ENCODE data around the gene XRRA1.

XRRA1 gene

DNA sequence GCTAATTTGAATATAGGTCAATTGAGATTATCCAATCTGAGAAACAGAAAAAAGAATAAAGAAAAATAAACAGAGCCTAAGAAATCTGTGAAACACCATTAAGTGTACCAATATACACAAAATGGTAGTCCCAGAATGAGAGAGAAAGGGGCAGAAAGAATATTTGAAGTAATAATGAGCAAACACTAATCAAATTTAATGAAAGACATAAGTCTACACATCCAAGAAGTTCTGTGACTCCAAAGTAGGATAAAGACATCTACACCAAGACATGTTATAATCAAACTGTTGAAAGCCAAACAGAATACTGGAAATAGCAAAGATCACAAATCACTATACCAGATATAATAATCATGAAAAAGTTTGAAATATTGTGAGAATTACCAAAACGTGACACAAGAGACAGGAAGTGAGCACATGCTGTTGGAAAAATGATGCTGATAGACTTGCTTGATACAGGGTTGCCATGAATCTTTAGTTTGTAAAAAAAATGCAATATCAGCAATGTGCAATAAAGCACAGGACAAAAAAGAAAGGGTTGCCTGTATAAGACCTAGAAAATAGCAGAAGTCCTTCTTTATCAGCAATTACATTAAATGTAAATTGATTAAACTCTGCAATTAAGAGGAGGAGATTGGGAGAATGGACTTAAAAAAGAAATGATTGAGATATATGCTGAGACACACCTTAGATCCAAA, 124.5 kb downstream of the XRRA1 start:
- Histone ChIP-seq H3K36me3 (ENCODE audit: control insufficient read depth in 4 of 4, insufficient read depth in 4 of 4, low read length in 3 of 4) (peaks cover 31 to 83% (median 42%) of the 10 kb centered on the region in 4 experiments), H3K9me3 (ENCODE audit: control extremely low read depth in 1 of 5, control insufficient read depth in 4 of 5, insufficient read depth in 2 of 5, low read depth in 1 of 5, low read length in 4 of 5) (peaks cover 16 to 69% (median 29%) of the 10 kb centered on the region in 5 experiments), H3K27ac (ENCODE audit: insufficient read depth in 1 of 2, low read depth in 1 of 2, low read length in 2 of 2, poor library complexity in 1 of 2, severe bottlenecking in 2 of 2) (no peak overlapping the region), H3K27me3 (replicated peaks in 2 of 5; ENCODE audit: control insufficient read depth in 4 of 5, insufficient read depth in 5 of 5, low read length in 4 of 5) (no peaks in the 10 kb centered on the region), H3K4me3 (ENCODE audit: control insufficient read depth in 1 of 7, extremely low read depth in 1 of 7, insufficient read depth in 4 of 7, low read depth in 2 of 7, low read length in 6 of 7) (no peak overlapping the region), H3K4me1 (ENCODE audit: control extremely low read depth in 1 of 4, control insufficient read depth in 4 of 4, insufficient read depth in 4 of 4, low read length in 3 of 4) (no peaks in the 10 kb centered on the region)
- 100% methylated on average over 1 of the region's 1 CpG for WGBS (ENCODE audit: insufficient coverage)
- ChIA-PET POLR2A (no interaction called here), CTCF (no interaction called here)
- DNase-seq, result peak in 1 of 3 donors; percentile 14

DNA sequence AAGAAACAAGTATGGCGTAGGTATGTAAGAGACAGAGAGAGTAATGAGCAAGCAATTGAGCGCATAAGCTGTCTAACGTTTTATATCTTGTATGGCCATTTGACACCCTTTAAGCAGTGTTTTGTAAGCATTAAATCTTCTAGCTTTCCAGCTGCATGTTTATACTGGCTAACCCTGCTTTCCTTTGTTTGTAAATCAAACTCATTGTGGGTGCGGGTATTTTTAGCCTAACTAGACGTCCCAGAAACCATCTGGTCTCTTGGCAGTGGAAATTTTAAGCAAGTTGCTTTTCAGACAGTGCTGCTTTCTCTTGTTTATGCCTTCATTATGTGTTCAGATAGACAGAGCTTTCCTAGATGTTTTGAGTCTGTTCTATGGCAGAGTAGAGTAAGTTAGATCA, 126.7 kb downstream of the XRRA1 start:
- Histone ChIP-seq H3K27ac (ENCODE audit: insufficient read depth in 1 of 2, low read depth in 1 of 2, low read length in 2 of 2, poor library complexity in 1 of 2, severe bottlenecking in 2 of 2) (no peak overlapping the region), H3K4me1 (ENCODE audit: control extremely low read depth in 1 of 4, control insufficient read depth in 4 of 4, insufficient read depth in 4 of 4, low read length in 3 of 4) (peaks cover 0 to 7% (median 2%) of the 10 kb centered on the region in 4 experiments), H3K4me3 (ENCODE audit: control insufficient read depth in 1 of 7, extremely low read depth in 1 of 7, insufficient read depth in 4 of 7, low read depth in 2 of 7, low read length in 6 of 7) (peak overlapping the region in 1 of 7 experiments; percentile 3), H3K27me3 (replicated peaks in 2 of 5; ENCODE audit: control insufficient read depth in 4 of 5, insufficient read depth in 5 of 5, low read length in 4 of 5) (no peaks in the 10 kb centered on the region), H3K9me3 (ENCODE audit: control extremely low read depth in 1 of 5, control insufficient read depth in 4 of 5, insufficient read depth in 2 of 5, low read depth in 1 of 5, low read length in 4 of 5) (peaks cover 15 to 54% (median 25%) of the 10 kb centered on the region in 5 experiments), H3K36me3 (ENCODE audit: control insufficient read depth in 4 of 4, insufficient read depth in 4 of 4, low read length in 3 of 4) (peaks cover 34 to 91% (median 59%) of the 10 kb centered on the region in 4 experiments)
- POLR2A ChIA-PET, result no interaction called here
- CTCF ChIA-PET, result no interaction called here
- no peak for DNase-seq
- WGBS (ENCODE audit: insufficient coverage), result 100% methylated on average over 4 of the region's 5 CpGs

GRCh38 chr11:74820763-74821162, 128.1 kb downstream of the XRRA1 start:
- peaks cover 29 to 79% (median 53%) of the 10 kb centered on the region in 4 experiments for H3K36me3 ChIP-seq (ENCODE audit: control insufficient read depth in 4 of 4, insufficient read depth in 4 of 4, low read length in 3 of 4)
- CTCF ChIA-PET, result interaction anchor here (1.3 kb wide), 1 partner anchor 9 kb away, joined by 3 read pairs; no protein-coding TSS in a partner anchor
- no peak for DNase-seq
- peaks cover 13 to 42% (median 15%) of the 10 kb centered on the region in 5 experiments for H3K9me3 ChIP-seq (ENCODE audit: control extremely low read depth in 1 of 5, control insufficient read depth in 4 of 5, insufficient read depth in 2 of 5, low read depth in 1 of 5, low read length in 4 of 5)
- no peaks in the 10 kb centered on the region for H3K27me3 ChIP-seq (replicated peaks in 2 of 5; ENCODE audit: control insufficient read depth in 4 of 5, insufficient read depth in 5 of 5, low read length in 4 of 5)
- WGBS (ENCODE audit: insufficient coverage), result 100% methylated on average over 1 of the region's 1 CpG
- H3K4me3 ChIP-seq (ENCODE audit: control insufficient read depth in 1 of 7, extremely low read depth in 1 of 7, insufficient read depth in 4 of 7, low read depth in 2 of 7, low read length in 6 of 7), result no peak overlapping the region
- peaks cover 0 to 7% (median 2%) of the 10 kb centered on the region in 4 experiments for H3K4me1 ChIP-seq (ENCODE audit: control extremely low read depth in 1 of 4, control insufficient read depth in 4 of 4, insufficient read depth in 4 of 4, low read length in 3 of 4)
- no peak overlapping the region for H3K27ac ChIP-seq (ENCODE audit: insufficient read depth in 1 of 2, low read depth in 1 of 2, low read length in 2 of 2, poor library complexity in 1 of 2, severe bottlenecking in 2 of 2)
- POLR2A ChIA-PET, result no interaction called here

- H3K27ac ChIP-seq (ENCODE audit: insufficient read depth in 1 of 2, low read depth in 1 of 2, low read length in 2 of 2, poor library complexity in 1 of 2, severe bottlenecking in 2 of 2), result peak overlapping the region in 1 of 2 experiments; percentile 23
- WGBS (ENCODE audit: insufficient coverage), result no CpG with 5 or more reads among the region's 1 CpG
- no peak for DNase-seq
- ChIA-PET POLR2A (no interaction called here), CTCF (interaction anchor here (0.9 kb wide), 1 partner anchor 19 kb away, joined by 3 read pairs; no protein-coding TSS in a partner anchor)
- H3K9me3 ChIP-seq (ENCODE audit: control extremely low read depth in 1 of 5, control insufficient read depth in 4 of 5, insufficient read depth in 2 of 5, low read depth in 1 of 5, low read length in 4 of 5), result peaks cover 6 to 30% (median 9%) of the 10 kb centered on the region in 5 experiments
- no peaks in the 10 kb centered on the region for H3K27me3 ChIP-seq (replicated peaks in 2 of 5; ENCODE audit: control insufficient read depth in 4 of 5, insufficient read depth in 5 of 5, low read length in 4 of 5)
- no peak overlapping the region for H3K4me3 ChIP-seq (ENCODE audit: control insufficient read depth in 1 of 7, extremely low read depth in 1 of 7, insufficient read depth in 4 of 7, low read depth in 2 of 7, low read length in 6 of 7)
- peaks cover 28 to 65% (median 46%) of the 10 kb centered on the region in 4 experiments for H3K36me3 ChIP-seq (ENCODE audit: control insufficient read depth in 4 of 4, insufficient read depth in 4 of 4, low read length in 3 of 4)
- peaks cover 0 to 7% (median 2%) of the 10 kb centered on the region in 4 experiments for H3K4me1 ChIP-seq (ENCODE audit: control extremely low read depth in 1 of 4, control insufficient read depth in 4 of 4, insufficient read depth in 4 of 4, low read length in 3 of 4)
Observed at GRCh38 chr11:74819400-74819799, 129.5 kb downstream of the XRRA1 start.

DNA sequence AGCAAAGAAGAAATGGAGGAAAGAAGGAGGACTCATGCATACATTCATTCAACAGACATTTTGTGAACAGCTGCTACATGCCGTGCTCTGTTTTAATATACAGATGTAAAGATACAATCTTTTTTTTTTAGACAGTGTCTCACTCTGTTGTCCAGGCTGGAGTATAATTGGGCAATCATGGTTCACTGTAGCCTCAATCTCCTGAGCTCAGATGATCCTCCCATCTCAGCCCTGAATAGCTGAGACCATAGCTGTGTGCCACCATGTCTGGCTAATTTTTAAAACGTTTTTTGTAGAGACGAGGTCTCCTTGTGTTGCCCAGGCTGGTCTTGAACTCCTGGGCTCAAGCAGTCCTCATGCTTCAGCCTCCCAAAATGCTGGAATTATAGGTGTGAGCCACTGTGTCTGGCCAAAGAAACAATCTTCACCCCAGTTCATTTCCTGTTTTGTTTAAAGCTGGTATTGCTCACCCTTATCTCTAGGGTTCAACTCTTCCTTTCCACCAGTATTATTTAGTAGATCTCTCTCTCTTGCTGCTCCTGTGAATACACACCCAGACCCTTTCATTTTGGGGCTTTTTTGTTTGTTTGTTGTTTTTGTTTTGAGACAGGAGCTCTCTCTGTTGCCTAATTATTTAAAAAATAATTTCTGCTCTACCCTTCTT, 130.5 kb downstream of the XRRA1 start:
- H3K27me3 ChIP-seq (replicated peaks in 2 of 5; ENCODE audit: control insufficient read depth in 4 of 5, insufficient read depth in 5 of 5, low read length in 4 of 5), result no peaks in the 10 kb centered on the region
- 95% methylated on average over 2 of the region's 3 CpGs for WGBS (ENCODE audit: insufficient coverage)
- peaks cover 24 to 58% (median 45%) of the 10 kb centered on the region in 4 experiments for H3K36me3 ChIP-seq (ENCODE audit: control insufficient read depth in 4 of 4, insufficient read depth in 4 of 4, low read length in 3 of 4)
- H3K4me1 ChIP-seq (ENCODE audit: control extremely low read depth in 1 of 4, control insufficient read depth in 4 of 4, insufficient read depth in 4 of 4, low read length in 3 of 4), result peaks cover 0 to 7% (median 2%) of the 10 kb centered on the region in 4 experiments
- peaks cover 2 to 20% (median 3%) of the 10 kb centered on the region in 5 experiments for H3K9me3 ChIP-seq (ENCODE audit: control extremely low read depth in 1 of 5, control insufficient read depth in 4 of 5, insufficient read depth in 2 of 5, low read depth in 1 of 5, low read length in 4 of 5)
- DNase-seq, result peak; percentile 15 to 50 (median 21)
- POLR2A ChIA-PET, result no interaction called here
- no peak overlapping the region for H3K4me3 ChIP-seq (ENCODE audit: control insufficient read depth in 1 of 7, extremely low read depth in 1 of 7, insufficient read depth in 4 of 7, low read depth in 2 of 7, low read length in 6 of 7)
- CTCF ChIA-PET, result interaction anchor here (0.9 to 1.0 kb wide), 2 partner anchors 20 to 442 kb away, joined by 3 read pairs; no protein-coding TSS in a partner anchor
- H3K27ac ChIP-seq (ENCODE audit: insufficient read depth in 1 of 2, low read depth in 1 of 2, low read length in 2 of 2, poor library complexity in 1 of 2, severe bottlenecking in 2 of 2), result peak overlapping the region in 1 of 2 experiments; percentile 23

DNA sequence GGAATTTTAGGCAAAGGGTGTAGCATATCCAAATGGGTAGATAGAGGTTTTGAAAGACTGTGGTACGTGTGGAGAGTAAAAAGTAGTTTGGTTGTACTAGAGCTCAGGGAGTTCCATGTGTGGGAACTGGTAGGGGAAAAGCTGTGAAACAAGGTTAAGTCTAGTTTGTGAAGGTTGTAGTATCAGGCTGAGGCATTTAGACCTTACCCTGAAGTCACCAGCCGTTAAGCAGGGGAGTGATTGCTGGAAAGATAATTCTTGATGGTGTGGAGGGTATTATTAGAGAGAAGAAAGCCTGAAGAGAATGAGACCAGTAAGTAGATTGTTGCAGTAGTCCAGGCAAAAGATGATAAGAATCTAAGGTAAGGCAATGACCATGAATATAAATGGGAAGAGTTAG, 132.2 kb downstream of the XRRA1 start:
- H3K9me3 ChIP-seq (ENCODE audit: control extremely low read depth in 1 of 5, control insufficient read depth in 4 of 5, insufficient read depth in 2 of 5, low read depth in 1 of 5, low read length in 4 of 5), result peaks cover 0 to 4% (median 0%) of the 10 kb centered on the region in 5 experiments
- peaks cover 0 to 7% (median 2%) of the 10 kb centered on the region in 4 experiments for H3K4me1 ChIP-seq (ENCODE audit: control extremely low read depth in 1 of 4, control insufficient read depth in 4 of 4, insufficient read depth in 4 of 4, low read length in 3 of 4)
- POLR2A ChIA-PET, result no interaction called here
- CTCF ChIA-PET, result no interaction called here
- peak overlapping the region in 1 of 2 experiments; percentile 1 for H3K27ac ChIP-seq (ENCODE audit: insufficient read depth in 1 of 2, low read depth in 1 of 2, low read length in 2 of 2, poor library complexity in 1 of 2, severe bottlenecking in 2 of 2)
- H3K27me3 ChIP-seq (replicated peaks in 2 of 5; ENCODE audit: control insufficient read depth in 4 of 5, insufficient read depth in 5 of 5, low read length in 4 of 5), result no peaks in the 10 kb centered on the region
- H3K4me3 ChIP-seq (ENCODE audit: control insufficient read depth in 1 of 7, extremely low read depth in 1 of 7, insufficient read depth in 4 of 7, low read depth in 2 of 7, low read length in 6 of 7), result no peak overlapping the region
- WGBS (ENCODE audit: insufficient coverage), result 100% methylated on average over 2 of the region's 2 CpGs
- H3K36me3 ChIP-seq (ENCODE audit: control insufficient read depth in 4 of 4, insufficient read depth in 4 of 4, low read length in 3 of 4), result peaks cover 16 to 54% (median 41%) of the 10 kb centered on the region in 4 experiments
- DNase-seq, result no peak

DNA sequence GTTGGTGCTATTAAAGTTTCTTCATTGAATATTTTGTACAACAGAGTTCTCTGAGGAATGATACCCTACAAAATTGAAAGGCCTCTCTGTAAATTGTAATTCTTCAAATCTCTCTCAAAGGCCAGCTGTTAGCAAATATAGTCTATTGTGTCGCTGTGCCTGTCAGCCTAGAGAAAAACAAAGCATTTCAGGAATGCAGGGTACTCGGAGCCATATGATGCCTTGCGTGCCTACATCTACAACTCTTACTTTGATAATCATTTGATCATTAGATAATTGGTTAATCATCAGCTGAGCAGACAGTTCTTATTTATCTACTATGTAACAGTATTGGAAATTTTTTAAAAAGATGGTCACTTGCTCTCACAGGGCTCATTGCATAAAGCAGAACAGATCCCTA, 132.9 kb downstream of the XRRA1 start:
- peaks cover 14 to 52% (median 42%) of the 10 kb centered on the region in 4 experiments for H3K36me3 ChIP-seq (ENCODE audit: control insufficient read depth in 4 of 4, insufficient read depth in 4 of 4, low read length in 3 of 4)
- H3K27me3 ChIP-seq (replicated peaks in 2 of 5; ENCODE audit: control insufficient read depth in 4 of 5, insufficient read depth in 5 of 5, low read length in 4 of 5), result no peaks in the 10 kb centered on the region
- H3K27ac ChIP-seq (ENCODE audit: insufficient read depth in 1 of 2, low read depth in 1 of 2, low read length in 2 of 2, poor library complexity in 1 of 2, severe bottlenecking in 2 of 2), result no peak overlapping the region
- peaks cover 0 to 4% (median 0%) of the 10 kb centered on the region in 5 experiments for H3K9me3 ChIP-seq (ENCODE audit: control extremely low read depth in 1 of 5, control insufficient read depth in 4 of 5, insufficient read depth in 2 of 5, low read depth in 1 of 5, low read length in 4 of 5)
- ChIA-PET POLR2A (no interaction called here), CTCF (no interaction called here)
- DNase-seq, result no peak
- peaks cover 0 to 7% (median 2%) of the 10 kb centered on the region in 4 experiments for H3K4me1 ChIP-seq (ENCODE audit: control extremely low read depth in 1 of 4, control insufficient read depth in 4 of 4, insufficient read depth in 4 of 4, low read length in 3 of 4)
- no CpG with 5 or more reads among the region's 3 CpGs for WGBS (ENCODE audit: insufficient coverage)
- H3K4me3 ChIP-seq (ENCODE audit: control insufficient read depth in 1 of 7, extremely low read depth in 1 of 7, insufficient read depth in 4 of 7, low read depth in 2 of 7, low read length in 6 of 7), result no peak overlapping the region

All from common myeloid progenitor, CD34-positive (primary cell).